Measurements from ENCODE around the gene TXNRD1.
"Not testable (repeated sequence)": the region's sequence is repeated elsewhere in the genome, so short reads cannot be mapped to it uniquely, and the experiment has no call there.

The TXNRD1 gene

DNA sequence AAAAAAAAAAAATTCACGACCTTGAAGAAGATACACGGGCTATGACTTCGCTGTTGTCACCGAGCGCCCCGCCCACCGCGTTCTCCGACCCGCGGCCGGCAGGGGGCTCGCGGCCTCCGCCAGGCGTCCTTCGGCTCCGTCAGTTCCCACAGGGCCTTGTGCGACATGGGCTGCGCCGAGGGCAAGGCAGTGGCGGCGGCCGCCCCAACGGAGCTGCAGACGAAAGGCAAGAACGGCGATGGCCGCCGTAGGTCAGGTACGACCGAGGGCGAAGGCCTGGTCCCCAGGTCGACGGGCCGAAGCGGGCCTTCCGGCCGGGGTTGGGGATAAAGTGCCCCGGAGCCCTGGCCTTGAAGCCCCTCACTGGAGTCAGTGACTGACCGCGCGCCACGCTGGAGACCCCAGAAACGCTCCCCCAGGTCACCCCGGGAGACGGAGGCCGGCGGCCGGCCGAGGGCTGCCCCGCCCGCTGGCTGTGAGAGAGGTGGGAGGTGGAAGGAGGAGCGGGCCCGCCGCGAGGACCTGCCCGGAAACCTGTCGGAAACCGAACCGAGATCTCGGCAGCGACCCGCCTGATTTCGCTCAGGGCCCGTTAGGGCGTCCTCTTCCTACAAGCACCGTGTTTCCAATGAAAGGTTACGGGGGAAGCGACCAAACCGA, at the start of gene TXNRD1:
Gene TXNRD1 (plus strand): TSS at position 142 of the 660 bp plus-strand sequence. CDS start 24 bp downstream, at position 166.
- Histone ChIP-seq H3K9ac (ENCODE audit: low read length in 5 of 5) (peak within 1 kb of the TSS; percentile 38 to 91 (median 77)), H3K4me3 (ENCODE audit: low read depth in 1 of 5, low read length in 5 of 5) (peak within 1 kb of the TSS; percentile 53 to 83 (median 69)), H3K27ac (ENCODE audit: low read depth, low read length) (peak within 1 kb of the TSS; percentile 54), H3K27me3 (ENCODE audit: control insufficient read depth in 5 of 5, insufficient read depth in 4 of 5, low read length in 5 of 5) (no peaks in the 10 kb centered on the region), H3K36me3 (ENCODE audit: control insufficient read depth in 5 of 5, insufficient read depth in 5 of 5, low read length in 5 of 5) (no peaks in the 10 kb centered on the region), H3K9me3 (ENCODE audit: control insufficient read depth in 5 of 5, low read length in 5 of 5) (no peaks in the 10 kb centered on the region), H3K4me1 (ENCODE audit: control insufficient read depth in 5 of 5, insufficient read depth in 5 of 5, low read length in 5 of 5) (peaks cover 0 to 27% (median 20%) of the 10 kb centered on the region in 5 donors)

DNA sequence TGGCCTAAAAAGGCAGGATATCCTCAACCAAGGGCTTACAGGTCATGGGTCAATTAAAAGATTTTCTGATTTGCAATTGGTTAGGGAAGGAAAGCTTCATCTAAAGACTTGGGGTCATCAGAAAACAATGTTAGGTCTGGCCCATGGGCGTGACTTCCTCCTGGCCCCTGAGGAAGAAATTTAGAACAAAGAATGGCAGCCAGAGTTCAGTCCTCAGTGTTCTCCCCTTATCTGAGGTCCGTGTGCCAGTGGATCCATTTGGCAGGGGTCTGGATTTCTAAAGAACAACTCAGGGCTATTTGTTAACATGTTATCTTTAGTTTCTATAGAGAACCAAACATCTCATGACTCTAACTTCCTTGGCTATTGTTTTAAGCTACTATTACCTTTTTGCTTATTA, 49.8 kb upstream of the TXNRD1 start:
- no peaks in the 10 kb centered on the region for H3K36me3 ChIP-seq (ENCODE audit: control insufficient read depth in 5 of 5, insufficient read depth in 5 of 5, low read length in 5 of 5)
- no peaks in the 10 kb centered on the region for H3K9me3 ChIP-seq (ENCODE audit: control insufficient read depth in 5 of 5, low read length in 5 of 5)
- peaks cover 0 to 16% (median 0%) of the 10 kb centered on the region in 5 donors for H3K4me1 ChIP-seq (ENCODE audit: control insufficient read depth in 5 of 5, insufficient read depth in 5 of 5, low read length in 5 of 5)
- H3K27me3 ChIP-seq (ENCODE audit: control insufficient read depth in 5 of 5, insufficient read depth in 4 of 5, low read length in 5 of 5): no peaks in the 10 kb centered on the region
- H3K9ac ChIP-seq (ENCODE audit: low read length in 5 of 5): no peak overlapping the region
- H3K27ac ChIP-seq (ENCODE audit: low read depth, low read length): no peak overlapping the region
- H3K4me3 ChIP-seq (ENCODE audit: low read depth in 1 of 5, low read length in 5 of 5): no peak overlapping the region

GRCh38 chr12:104166465-104166864, 49.1 kb upstream of the TXNRD1 start:
- Histone ChIP-seq H3K9ac (ENCODE audit: low read length in 5 of 5) (no peak overlapping the region), H3K4me1 (ENCODE audit: control insufficient read depth in 5 of 5, insufficient read depth in 5 of 5, low read length in 5 of 5) (peaks cover 0 to 16% (median 0%) of the 10 kb centered on the region in 5 donors), H3K36me3 (ENCODE audit: control insufficient read depth in 5 of 5, insufficient read depth in 5 of 5, low read length in 5 of 5) (no peaks in the 10 kb centered on the region), H3K27me3 (ENCODE audit: control insufficient read depth in 5 of 5, insufficient read depth in 4 of 5, low read length in 5 of 5) (no peaks in the 10 kb centered on the region), H3K9me3 (ENCODE audit: control insufficient read depth in 5 of 5, low read length in 5 of 5) (no peaks in the 10 kb centered on the region), H3K27ac (ENCODE audit: low read depth, low read length) (no peak overlapping the region), H3K4me3 (ENCODE audit: low read depth in 1 of 5, low read length in 5 of 5) (no peak overlapping the region)

- Histone ChIP-seq H3K4me1 (ENCODE audit: control insufficient read depth in 5 of 5, insufficient read depth in 5 of 5, low read length in 5 of 5) (peaks cover 0 to 16% (median 0%) of the 10 kb centered on the region in 5 donors), H3K36me3 (ENCODE audit: control insufficient read depth in 5 of 5, insufficient read depth in 5 of 5, low read length in 5 of 5) (no peaks in the 10 kb centered on the region)
These were observed 47.8 kb upstream of the TXNRD1 start for GRCh38 chr12:104167519-104168458.

DNA sequence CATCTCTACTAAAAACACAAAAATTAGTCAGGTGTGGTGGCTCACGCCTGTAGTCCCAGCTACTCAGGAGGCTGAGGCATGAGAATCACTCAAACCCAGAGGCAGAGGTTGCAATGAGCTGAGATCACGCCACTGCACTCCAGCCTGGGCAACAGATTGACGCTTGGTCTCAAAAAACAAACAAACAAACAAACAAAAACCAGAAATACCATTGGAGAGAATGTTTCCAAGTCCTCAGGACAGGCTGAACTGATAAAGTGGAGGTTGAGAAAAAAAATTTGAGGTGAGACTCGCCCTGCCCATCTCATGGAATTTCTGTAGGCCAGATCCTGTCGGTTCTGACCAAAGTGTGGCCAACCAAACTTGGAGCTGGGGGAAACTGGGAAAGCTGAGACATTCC, 47.0 kb upstream of the TXNRD1 start:
- H3K4me3 ChIP-seq (ENCODE audit: low read depth in 1 of 5, low read length in 5 of 5): no peak overlapping the region
- no peaks in the 10 kb centered on the region for H3K27me3 ChIP-seq (ENCODE audit: control insufficient read depth in 5 of 5, insufficient read depth in 4 of 5, low read length in 5 of 5)
- H3K27ac ChIP-seq (ENCODE audit: low read depth, low read length): no peak overlapping the region
- H3K9ac ChIP-seq (ENCODE audit: low read length in 5 of 5): no peak overlapping the region
- H3K9me3 ChIP-seq (ENCODE audit: control insufficient read depth in 5 of 5, low read length in 5 of 5): no peaks in the 10 kb centered on the region
- H3K36me3 ChIP-seq (ENCODE audit: control insufficient read depth in 5 of 5, insufficient read depth in 5 of 5, low read length in 5 of 5): no peaks in the 10 kb centered on the region
- peaks cover 0 to 16% (median 0%) of the 10 kb centered on the region in 5 donors for H3K4me1 ChIP-seq (ENCODE audit: control insufficient read depth in 5 of 5, insufficient read depth in 5 of 5, low read length in 5 of 5)

More at GRCh38 chr12:104167519-104168458, 47.8 kb upstream of the TXNRD1 start:
- Histone ChIP-seq H3K27ac (ENCODE audit: low read depth, low read length) (no peak overlapping the region), H3K4me3 (ENCODE audit: low read depth in 1 of 5, low read length in 5 of 5) (no peak overlapping the region), H3K9me3 (ENCODE audit: control insufficient read depth in 5 of 5, low read length in 5 of 5) (no peaks in the 10 kb centered on the region), H3K27me3 (ENCODE audit: control insufficient read depth in 5 of 5, insufficient read depth in 4 of 5, low read length in 5 of 5) (no peaks in the 10 kb centered on the region), H3K9ac (ENCODE audit: low read length in 5 of 5) (no peak overlapping the region)

DNA sequence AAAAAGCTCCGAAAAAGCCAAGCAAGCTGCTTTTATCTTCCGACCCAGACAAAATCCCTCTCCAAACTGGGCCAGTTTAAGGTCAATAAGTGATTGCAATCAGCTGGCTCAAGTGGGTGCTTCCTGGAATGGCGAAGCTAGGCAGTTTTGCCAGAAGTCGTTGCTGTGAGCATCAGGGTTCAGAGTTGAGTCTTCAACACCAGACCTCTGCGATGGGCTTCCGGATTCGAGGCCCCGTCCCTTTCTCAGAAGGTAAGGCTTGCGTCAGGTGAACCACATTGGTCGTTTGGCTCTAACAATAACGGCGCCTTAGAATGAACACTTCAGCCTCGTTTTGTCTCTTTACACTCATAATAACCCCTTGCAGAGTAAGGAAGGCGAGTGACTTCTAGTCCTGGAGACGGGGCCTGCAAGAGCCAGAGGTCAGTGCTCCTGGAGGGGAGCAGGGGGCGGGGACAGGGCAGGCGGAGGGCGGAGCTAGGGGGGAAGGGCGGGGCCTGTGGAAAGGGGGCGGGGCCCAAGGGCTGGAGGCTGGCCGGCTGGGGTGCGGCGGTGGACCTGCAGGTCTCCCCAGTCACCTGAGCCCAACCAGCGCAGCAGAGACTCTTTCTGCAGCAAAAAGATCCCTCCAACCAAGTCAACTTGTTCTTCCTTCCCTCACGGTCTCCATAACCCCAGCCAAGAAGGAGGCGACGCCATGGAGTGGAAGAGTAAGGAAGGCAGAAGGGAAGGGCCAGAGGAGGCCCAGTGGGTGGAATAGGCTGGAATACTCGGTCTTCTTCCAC, 43.6 kb upstream of the TXNRD1 start:
- Histone ChIP-seq H3K36me3 (ENCODE audit: control insufficient read depth in 5 of 5, insufficient read depth in 5 of 5, low read length in 5 of 5) (no peaks in the 10 kb centered on the region), H3K4me3 (ENCODE audit: low read depth in 1 of 5, low read length in 5 of 5) (no peak overlapping the region), H3K9ac (ENCODE audit: low read length in 5 of 5) (no peak overlapping the region), H3K27me3 (ENCODE audit: control insufficient read depth in 5 of 5, insufficient read depth in 4 of 5, low read length in 5 of 5) (no peaks in the 10 kb centered on the region), H3K27ac (ENCODE audit: low read depth, low read length) (no peak overlapping the region), H3K4me1 (ENCODE audit: control insufficient read depth in 5 of 5, insufficient read depth in 5 of 5, low read length in 5 of 5) (no peaks in the 10 kb centered on the region), H3K9me3 (ENCODE audit: control insufficient read depth in 5 of 5, low read length in 5 of 5) (no peaks in the 10 kb centered on the region)

DNA sequence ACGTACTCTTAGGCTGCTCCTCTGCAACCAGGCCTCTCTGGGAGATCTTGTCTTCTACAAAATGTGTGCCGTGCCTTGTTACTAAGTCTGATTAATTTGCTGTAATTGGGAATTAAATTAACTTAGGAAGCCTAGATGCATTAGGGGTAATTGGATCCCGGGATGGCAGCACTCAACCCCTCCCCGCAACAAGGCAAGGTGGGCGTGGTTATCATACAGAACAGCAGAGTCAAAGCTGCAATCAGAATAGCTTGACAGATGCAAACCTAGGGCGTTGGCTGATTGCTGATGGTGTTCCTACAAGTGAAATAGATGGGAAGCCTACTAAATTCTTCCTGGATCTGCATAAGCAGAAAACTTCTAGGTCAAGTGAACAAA, 43.0 kb upstream of the TXNRD1 start:
- Histone ChIP-seq H3K9me3 (ENCODE audit: control insufficient read depth in 5 of 5, low read length in 5 of 5) (no peaks in the 10 kb centered on the region), H3K27me3 (ENCODE audit: control insufficient read depth in 5 of 5, insufficient read depth in 4 of 5, low read length in 5 of 5) (no peaks in the 10 kb centered on the region), H3K4me1 (ENCODE audit: control insufficient read depth in 5 of 5, insufficient read depth in 5 of 5, low read length in 5 of 5) (peaks cover 0 to 6% (median 4%) of the 10 kb centered on the region in 5 donors), H3K9ac (ENCODE audit: low read length in 5 of 5) (no peak overlapping the region), H3K4me3 (ENCODE audit: low read depth in 1 of 5, low read length in 5 of 5) (no peak overlapping the region), H3K27ac (ENCODE audit: low read depth, low read length) (no peak overlapping the region), H3K36me3 (ENCODE audit: control insufficient read depth in 5 of 5, insufficient read depth in 5 of 5, low read length in 5 of 5) (no peaks in the 10 kb centered on the region)

DNA sequence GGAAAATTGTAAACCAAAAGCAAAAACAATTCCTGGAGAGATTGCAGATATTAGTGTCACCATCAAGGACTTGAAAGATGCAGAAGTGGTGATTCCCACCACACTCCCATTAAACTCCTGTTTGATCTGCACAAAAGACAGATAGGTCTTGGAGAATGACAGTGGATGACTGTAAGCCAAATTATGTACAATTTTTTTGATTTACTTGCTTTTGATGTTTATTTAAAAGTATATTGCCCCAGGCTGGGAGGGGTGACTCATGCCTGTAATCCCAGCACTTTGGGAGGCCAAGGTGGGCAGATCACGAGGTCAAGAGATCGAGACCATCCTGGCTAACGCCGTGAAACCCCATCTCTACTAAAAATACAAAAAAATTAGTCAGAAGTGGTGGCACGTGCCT, 41.8 kb upstream of the TXNRD1 start:
- H3K9ac ChIP-seq (ENCODE audit: low read length in 5 of 5): not testable (repeated sequence)

GRCh38 chr12:104175726-104176247, 39.8 kb upstream of the TXNRD1 start:
- Histone ChIP-seq H3K4me3 (ENCODE audit: low read depth in 1 of 5, low read length in 5 of 5) (no peak overlapping the region), H3K4me1 (ENCODE audit: control insufficient read depth in 5 of 5, insufficient read depth in 5 of 5, low read length in 5 of 5) (peaks cover 2 to 17% (median 13%) of the 10 kb centered on the region in 5 donors), H3K27me3 (ENCODE audit: control insufficient read depth in 5 of 5, insufficient read depth in 4 of 5, low read length in 5 of 5) (no peaks in the 10 kb centered on the region), H3K9ac (ENCODE audit: low read length in 5 of 5) (no peak overlapping the region), H3K36me3 (ENCODE audit: control insufficient read depth in 5 of 5, insufficient read depth in 5 of 5, low read length in 5 of 5) (no peaks in the 10 kb centered on the region), H3K27ac (ENCODE audit: low read depth, low read length) (no peak overlapping the region), H3K9me3 (ENCODE audit: control insufficient read depth in 5 of 5, low read length in 5 of 5) (no peaks in the 10 kb centered on the region)

More for the DNA sequence above, 41.8 kb upstream of the TXNRD1 start:
- not testable (repeated sequence) for H3K9me3 ChIP-seq (ENCODE audit: control insufficient read depth in 5 of 5, low read length in 5 of 5); H3K36me3 ChIP-seq (ENCODE audit: control insufficient read depth in 5 of 5, insufficient read depth in 5 of 5, low read length in 5 of 5); H3K27ac ChIP-seq (ENCODE audit: low read depth, low read length); H3K4me3 ChIP-seq (ENCODE audit: low read depth in 1 of 5, low read length in 5 of 5); H3K27me3 ChIP-seq (ENCODE audit: control insufficient read depth in 5 of 5, insufficient read depth in 4 of 5, low read length in 5 of 5)
- H3K4me1 ChIP-seq (ENCODE audit: control insufficient read depth in 5 of 5, insufficient read depth in 5 of 5, low read length in 5 of 5): peaks cover 0 to 17% (median 11%) of the 10 kb centered on the region in 5 donors

Measured in subcutaneous abdominal adipose tissue (tissue), 5 donors.